GM18873 (cell line): ENCODE results near the gene NFATC1.
A peak's percentile ranks its signal among the peaks of the same experiment; 100 is the strongest.
"Not testable (repeated sequence)": the region's sequence is repeated elsewhere in the genome, so short reads cannot be mapped to it uniquely, and the experiment has no call there.

Experiments used
- ATAC-seq: cut with Tn5 transposase; IDR thresholded peaks from one replicate; pipeline ENCODE4 v1.9.1; 2021; ENCODE audit warnings: mild to moderate bottlenecking, moderate library complexity, moderate number of reproducible peaks; ENCODE audit not compliant: unreplicated experiment, low FRiP score

The NFATC1 gene

GRCh38 chr18:79374408-79375171, 21.1 kb upstream of the NFATC1 start:
- ATAC-seq: peak; percentile 73

- ATAC-seq: no peak
Observed at GRCh38 chr18:79375441-79376154, 20.1 kb upstream of the NFATC1 start.

GRCh38 chr18:79376661-79377060, 19.1 kb upstream of the NFATC1 start:
- not testable (repeated sequence) for ATAC-seq

- no peak for ATAC-seq
Observed at GRCh38 chr18:79377187-79377891, 18.4 kb upstream of the NFATC1 start.

- peak; percentile 57 for ATAC-seq
Observed at GRCh38 chr18:79378536-79379250, 17.0 kb upstream of the NFATC1 start.

- no peak for ATAC-seq
Observed at GRCh38 chr18:79379251-79379905, 16.4 kb upstream of the NFATC1 start.

- no peak for ATAC-seq
Observed at GRCh38 chr18:79379931-79380815, 15.6 kb upstream of the NFATC1 start.

GRCh38 chr18:79380816-79381806, 14.6 kb upstream of the NFATC1 start:
- ATAC-seq: no peak

- ATAC-seq: no peak
Observed at GRCh38 chr18:79381811-79382311, 13.9 kb upstream of the NFATC1 start.

- no peak for ATAC-seq
Observed at GRCh38 chr18:79382681-79383387, 12.9 kb upstream of the NFATC1 start.

- no peak for ATAC-seq
Observed at GRCh38 chr18:79383388-79384056, 12.2 kb upstream of the NFATC1 start.

- ATAC-seq: no peak
Observed at GRCh38 chr18:79384151-79384807, 11.5 kb upstream of the NFATC1 start.

- no peak for ATAC-seq
Observed at GRCh38 chr18:79384834-79385233, 10.9 kb upstream of the NFATC1 start.

GRCh38 chr18:79385326-79385707, 10.4 kb upstream of the NFATC1 start:
- no peak for ATAC-seq

- no peak for ATAC-seq
Observed at GRCh38 chr18:79385708-79386341, 9.9 kb upstream of the NFATC1 start.

GRCh38 chr18:79386547-79386946, 9.2 kb upstream of the NFATC1 start:
- no peak for ATAC-seq
